Measurements from ENCODE around the gene RSPH9.

DNA sequence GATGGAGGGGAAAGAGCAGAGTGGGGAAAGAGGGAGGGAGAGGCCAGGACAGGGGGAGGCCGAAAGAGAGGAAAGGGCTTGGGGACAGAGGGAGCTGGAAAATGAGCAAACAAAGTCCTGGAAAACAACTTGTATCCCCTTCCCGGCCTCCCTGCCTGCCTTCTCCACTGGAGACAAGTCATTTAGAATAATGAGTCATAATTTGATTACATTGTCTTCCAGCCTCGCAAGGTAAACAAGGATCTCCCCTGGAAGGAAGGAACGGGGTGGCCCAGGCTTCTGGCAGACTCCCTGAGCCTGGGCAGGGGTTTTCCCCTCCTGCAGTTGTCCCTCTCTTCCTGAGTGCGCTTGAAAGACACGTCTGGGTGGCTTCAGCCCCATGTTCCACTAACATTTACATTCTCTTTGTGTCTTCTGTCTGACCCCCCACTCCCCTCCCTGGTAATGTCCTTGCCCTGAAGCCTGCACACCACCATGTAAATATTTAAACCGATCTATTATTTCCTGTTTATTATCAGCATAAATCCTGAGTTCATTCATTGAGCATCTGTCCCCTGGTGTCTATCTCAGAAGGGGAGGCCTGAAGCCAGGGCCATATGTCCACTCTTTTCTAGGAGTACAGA lies 54.8 kb downstream of the RSPH9 start:
- TF ChIP-seq, protein P1, sequence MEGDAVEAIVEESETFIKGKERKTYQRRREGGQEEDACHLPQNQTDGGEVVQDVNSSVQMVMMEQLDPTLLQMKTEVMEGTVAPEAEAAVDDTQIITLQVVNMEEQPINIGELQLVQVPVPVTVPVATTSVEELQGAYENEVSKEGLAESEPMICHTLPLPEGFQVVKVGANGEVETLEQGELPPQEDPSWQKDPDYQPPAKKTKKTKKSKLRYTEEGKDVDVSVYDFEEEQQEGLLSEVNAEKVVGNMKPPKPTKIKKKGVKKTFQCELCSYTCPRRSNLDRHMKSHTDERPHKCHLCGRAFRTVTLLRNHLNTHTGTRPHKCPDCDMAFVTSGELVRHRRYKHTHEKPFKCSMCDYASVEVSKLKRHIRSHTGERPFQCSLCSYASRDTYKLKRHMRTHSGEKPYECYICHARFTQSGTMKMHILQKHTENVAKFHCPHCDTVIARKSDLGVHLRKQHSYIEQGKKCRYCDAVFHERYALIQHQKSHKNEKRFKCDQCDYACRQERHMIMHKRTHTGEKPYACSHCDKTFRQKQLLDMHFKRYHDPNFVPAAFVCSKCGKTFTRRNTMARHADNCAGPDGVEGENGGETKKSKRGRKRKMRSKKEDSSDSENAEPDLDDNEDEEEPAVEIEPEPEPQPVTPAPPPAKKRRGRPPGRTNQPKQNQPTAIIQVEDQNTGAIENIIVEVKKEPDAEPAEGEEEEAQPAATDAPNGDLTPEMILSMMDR (IDR thresholded peaks at IDR 0.05) = no peak
- TF ChIP-seq POLR2AphosphoS5 (IDR thresholded peaks at IDR 0.05) (no peak), POLR2A (IDR thresholded peaks at IDR 0.05; ENCODE audit: low read depth) (no peak)

Data from esophagus muscularis mucosa (tissue), 3 donors.